Fibroblast of the aortic adventitia (primary cell): ENCODE measurements around the gene AKAP9. TPM values are rescaled to one million over a fixed set of nuclear protein-coding genes. Genes with fewer than 3 reads are reported as not detected.

Experiments used
- DNase-seq: peaks from one replicate; pipeline ENCODE4 v3.0.0-alpha.2; 2010; ENCODE audit warnings: low read depth
- H3K4me3 ChIP-seq: 2 replicates; pipeline ENCODE4 v1.5.1; 2011; ENCODE audit warnings: low read depth, mild to moderate bottlenecking, control low read depth, low read length, moderate library complexity
- total RNA-seq: library from RNA; depleted of rRNA; stranded (reverse); fragments of >200 nt; gene quantifications from 2 replicates; pipeline ENCODE4 v1.2.3, GENCODE V29; 2012; ENCODE audit warnings: low replicate concordance
- TF ChIP-seq, protein P1 (sequence below): IDR thresholded peaks from 2 replicates; pipeline ENCODE4 v1.5.1; 2011; ENCODE audit warnings: mild to moderate bottlenecking, low read length, control low read depth, inconsistent platforms; ENCODE audit not compliant: insufficient read depth

AKAP9 gene
- total RNA-seq, 1 donor, result 53.3 TPM

DNA sequence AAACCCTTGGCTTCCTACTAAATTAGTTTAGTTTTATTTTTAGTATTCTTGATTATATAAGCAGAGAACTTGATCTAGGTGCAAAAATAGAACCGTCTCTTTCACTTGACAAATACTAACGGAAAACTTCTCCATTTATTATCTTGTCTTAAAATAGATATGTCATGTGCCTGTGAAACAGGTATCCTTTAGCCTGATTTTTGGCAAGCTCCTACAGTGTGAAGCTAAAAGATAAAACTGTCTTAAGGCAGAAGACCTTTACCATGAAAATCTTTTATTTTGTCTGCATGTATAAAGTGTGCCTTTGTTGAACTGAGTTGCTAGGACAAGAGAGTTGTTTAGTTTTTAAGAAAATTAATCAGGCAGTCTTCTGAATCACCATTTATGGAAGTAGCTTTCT is 103.0 kb downstream of the AKAP9 start:
- TF ChIP-seq, protein P1, sequence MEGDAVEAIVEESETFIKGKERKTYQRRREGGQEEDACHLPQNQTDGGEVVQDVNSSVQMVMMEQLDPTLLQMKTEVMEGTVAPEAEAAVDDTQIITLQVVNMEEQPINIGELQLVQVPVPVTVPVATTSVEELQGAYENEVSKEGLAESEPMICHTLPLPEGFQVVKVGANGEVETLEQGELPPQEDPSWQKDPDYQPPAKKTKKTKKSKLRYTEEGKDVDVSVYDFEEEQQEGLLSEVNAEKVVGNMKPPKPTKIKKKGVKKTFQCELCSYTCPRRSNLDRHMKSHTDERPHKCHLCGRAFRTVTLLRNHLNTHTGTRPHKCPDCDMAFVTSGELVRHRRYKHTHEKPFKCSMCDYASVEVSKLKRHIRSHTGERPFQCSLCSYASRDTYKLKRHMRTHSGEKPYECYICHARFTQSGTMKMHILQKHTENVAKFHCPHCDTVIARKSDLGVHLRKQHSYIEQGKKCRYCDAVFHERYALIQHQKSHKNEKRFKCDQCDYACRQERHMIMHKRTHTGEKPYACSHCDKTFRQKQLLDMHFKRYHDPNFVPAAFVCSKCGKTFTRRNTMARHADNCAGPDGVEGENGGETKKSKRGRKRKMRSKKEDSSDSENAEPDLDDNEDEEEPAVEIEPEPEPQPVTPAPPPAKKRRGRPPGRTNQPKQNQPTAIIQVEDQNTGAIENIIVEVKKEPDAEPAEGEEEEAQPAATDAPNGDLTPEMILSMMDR, result no peak
- H3K4me3 ChIP-seq, result no peak overlapping the region
- DNase-seq, result no peak

DNA sequence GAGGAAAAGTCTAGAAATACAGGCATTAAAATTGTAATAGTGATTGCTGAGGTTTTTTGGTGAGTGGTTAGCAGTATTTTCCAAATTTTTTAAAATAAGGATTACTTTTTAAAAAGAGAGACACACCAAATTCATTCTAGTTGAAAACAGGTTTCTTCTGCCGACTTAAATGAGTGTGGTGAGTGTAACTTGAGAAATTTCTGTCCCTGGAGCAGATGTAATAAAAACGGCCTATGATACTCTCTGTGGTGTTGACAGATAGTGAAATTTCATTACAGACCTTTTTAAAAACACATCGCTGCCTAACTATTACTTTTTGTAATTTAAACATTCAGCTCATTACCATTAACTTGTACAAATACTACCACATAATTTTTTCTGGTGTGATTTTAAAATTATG is 103.5 kb downstream of the AKAP9 start:
- TF ChIP-seq, protein P1, result no peak
- no peak for DNase-seq
- H3K4me3 ChIP-seq, result no peak overlapping the region

DNA sequence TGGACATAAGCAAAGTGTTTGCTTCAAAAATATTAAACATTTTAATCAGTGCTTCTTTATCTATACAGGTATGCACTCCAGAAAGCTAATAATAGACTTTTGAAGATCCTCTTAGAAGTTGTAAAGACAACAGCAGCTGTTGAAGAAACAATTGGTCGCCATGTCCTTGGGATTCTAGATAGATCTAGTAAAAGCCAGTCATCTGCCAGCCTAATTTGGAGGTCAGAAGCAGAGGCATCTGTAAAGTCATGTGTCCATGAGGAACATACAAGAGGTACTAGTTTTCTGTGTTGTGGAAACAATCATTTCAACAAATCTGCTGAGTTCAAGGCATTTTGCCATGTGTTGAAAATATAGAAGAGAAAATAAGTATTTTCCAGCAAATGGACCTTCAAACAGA is 104.3 kb downstream of the AKAP9 start:
- DNase-seq, result no peak
- H3K4me3 ChIP-seq, result no peak overlapping the region
- TF ChIP-seq, protein P1, result no peak

DNA sequence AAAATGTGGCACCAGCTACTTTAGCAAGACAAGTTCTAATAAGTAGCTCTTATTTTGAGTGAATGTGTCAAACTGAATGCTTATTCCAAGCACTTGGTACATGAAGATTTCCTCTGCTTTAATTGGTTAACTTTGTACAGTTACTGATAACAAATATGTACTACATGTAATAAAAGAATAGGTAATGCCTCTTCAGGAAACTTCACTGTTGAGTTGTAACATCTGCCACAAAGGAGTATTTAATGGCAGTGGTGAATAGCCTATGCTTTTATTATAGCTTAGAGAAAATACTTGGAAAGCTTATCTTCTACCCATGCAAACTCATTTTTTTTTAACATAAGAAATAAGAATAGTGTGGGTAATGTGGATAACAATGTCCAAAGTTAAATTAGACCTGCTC is 111.0 kb downstream of the AKAP9 start:
- TF ChIP-seq, protein P1, result no peak
- DNase-seq, result no peak
- no peak overlapping the region for H3K4me3 ChIP-seq

DNA sequence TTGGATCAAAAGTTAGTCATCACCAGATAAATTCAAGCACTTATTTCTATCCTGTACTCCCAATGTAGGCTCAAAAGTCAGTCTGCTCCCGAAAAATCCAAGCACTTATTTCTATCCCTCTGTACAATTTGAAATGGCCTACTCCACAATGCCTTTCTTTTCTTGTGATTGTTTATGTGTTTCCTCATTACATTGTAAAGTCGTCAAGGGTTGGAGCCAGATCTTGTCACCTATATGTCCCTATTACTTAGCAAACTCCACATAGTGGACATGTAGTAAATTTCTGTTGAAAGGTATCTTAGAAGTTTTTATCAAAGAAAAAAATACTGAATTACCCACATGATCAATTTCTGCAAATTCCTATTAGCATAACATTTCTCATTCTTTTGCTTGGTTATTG is 111.5 kb downstream of the AKAP9 start:
- TF ChIP-seq, protein P1, result no peak
- H3K4me3 ChIP-seq, result no peak overlapping the region
- DNase-seq, result no peak

DNA sequence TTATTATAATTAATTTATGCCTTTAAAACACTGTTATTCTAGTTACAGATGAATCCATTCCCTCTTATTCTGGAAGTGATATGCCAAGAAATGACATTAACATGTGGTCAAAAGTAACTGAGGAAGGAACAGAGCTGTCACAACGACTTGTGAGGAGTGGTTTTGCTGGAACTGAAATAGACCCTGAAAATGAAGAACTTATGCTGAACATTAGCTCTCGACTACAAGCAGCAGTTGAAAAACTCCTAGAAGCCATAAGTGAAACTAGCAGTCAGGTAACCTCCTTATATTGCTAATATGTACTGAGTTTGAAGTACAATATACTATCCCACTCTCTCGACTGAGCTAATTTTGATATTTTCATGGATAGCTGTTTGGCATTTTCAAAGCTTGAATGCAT is 112.0 kb downstream of the AKAP9 start:
- H3K4me3 ChIP-seq, result no peak overlapping the region
- TF ChIP-seq, protein P1, result no peak
- DNase-seq, result no peak

DNA sequence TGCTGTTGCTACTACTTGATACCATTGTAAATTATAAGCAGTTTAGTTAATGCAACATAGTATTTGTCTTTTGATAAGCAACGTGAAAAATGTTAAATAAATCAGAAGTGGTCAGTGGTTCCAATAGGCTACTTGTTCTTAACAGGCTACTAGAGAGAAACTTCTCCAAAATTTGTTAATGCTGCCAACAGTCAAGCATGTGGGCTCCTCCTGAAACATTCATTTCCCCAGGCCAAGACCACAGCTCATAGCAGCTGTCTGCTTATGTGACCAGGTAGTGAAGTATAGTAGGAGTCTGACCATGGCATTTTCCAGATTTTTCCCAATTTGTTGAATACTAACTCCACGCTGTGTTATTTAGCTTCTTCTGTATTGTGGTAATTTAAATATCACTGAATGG is 112.7 kb downstream of the AKAP9 start:
- TF ChIP-seq, protein P1, result no peak
- no peak overlapping the region for H3K4me3 ChIP-seq
- no peak for DNase-seq
